GM11168 (cell line): Measurements from ENCODE around the gene CHCHD1.
"Not testable (repeated sequence)": the region's sequence is repeated elsewhere in the genome, so short reads cannot be mapped to it uniquely, and the experiment has no call there.

Experiments used
- in situ Hi-C: fragments of 300-500 bp; cut with MboI; formaldehyde crosslinking; loops from one replicate; pipeline ENCODE4 v1.12.0; 2022; ENCODE audit warnings: low sequenced_read_pairs; ENCODE audit not compliant: unreplicated experiment

CHCHD1 gene

GRCh38 chr10:73790886-73791625, 9.2 kb downstream of the CHCHD1 start:
- in situ Hi-C loops = no loop called here

- in situ Hi-C loops = no loop called here
Measured at GRCh38 chr10:73791871-73792400, 10.1 kb downstream of the CHCHD1 start.

- in situ Hi-C loops = no loop called here
Measured at GRCh38 chr10:73793456-73793855, 11.6 kb downstream of the CHCHD1 start.

GRCh38 chr10:73795491-73795890, 13.6 kb downstream of the CHCHD1 start:
- in situ Hi-C loops = not testable (repeated sequence)

GRCh38 chr10:73796035-73796434, 14.2 kb downstream of the CHCHD1 start:
- in situ Hi-C loops = not testable (repeated sequence)

- in situ Hi-C loops = no loop called here
Measured at GRCh38 chr10:73796766-73797165, 14.9 kb downstream of the CHCHD1 start.

GRCh38 chr10:73797324-73798025, 15.6 kb downstream of the CHCHD1 start:
- in situ Hi-C loops = no loop called here

- in situ Hi-C loops = no loop called here
Measured at GRCh38 chr10:73798087-73798486, 16.2 kb downstream of the CHCHD1 start.

- in situ Hi-C loops = no loop called here
Measured at GRCh38 chr10:73798927-73799560, 17.2 kb downstream of the CHCHD1 start.

- in situ Hi-C loops = no loop called here
Measured at GRCh38 chr10:73799899-73800559, 18.2 kb downstream of the CHCHD1 start.

- in situ Hi-C loops = no loop called here
Measured at GRCh38 chr10:73800560-73801252, 18.9 kb downstream of the CHCHD1 start.

- in situ Hi-C loops = no loop called here
Measured at GRCh38 chr10:73801253-73801590, 19.4 kb downstream of the CHCHD1 start.

- in situ Hi-C loops = no loop called here
Measured at GRCh38 chr10:73802276-73802991, 20.6 kb downstream of the CHCHD1 start.

- in situ Hi-C loops = no loop called here
Measured at GRCh38 chr10:73803680-73804286, 21.9 kb downstream of the CHCHD1 start.

- in situ Hi-C loops = no loop called here
Measured at GRCh38 chr10:73806176-73806950, 24.5 kb downstream of the CHCHD1 start.

- in situ Hi-C loops = no loop called here
Measured at GRCh38 chr10:73807471-73807870, 25.6 kb downstream of the CHCHD1 start.

GRCh38 chr10:73808021-73808815, 26.4 kb downstream of the CHCHD1 start:
- in situ Hi-C loops = no loop called here
